T47D (cell line): ENCODE data around the gene PKIG.
"Not testable (repeated sequence)": the region's sequence is repeated elsewhere in the genome, so short reads cannot be mapped to it uniquely, and the experiment has no call there.

Source experiments
- DNase-seq, 2 experiments: peaks; one replicate each; pipeline versions ENCODE4 v3.0.0 to v3.0.0-alpha.2; 2011 to 2012; ENCODE audit warnings: low read depth in 1 of 2, low spot score in 1 of 2
- JUND ChIP-seq: IDR thresholded peaks from 2 replicates; pipeline ENCODE4 v1.6.1; 2012; ENCODE audit warnings: low read depth
- in situ Hi-C: cut with HindIII; loops from 2 replicates; pipeline ENCODE4 v1.10.0; 2016; ENCODE audit warnings: low sequenced_read_pairs, low pct_unique_long_range_greater_than_20kb

Gene PKIG

GRCh38 chr20:44646023-44646640, 63.8 kb downstream of the PKIG start:
- TF ChIP-seq JUND: no peak
- no peak for DNase-seq
- in situ Hi-C loops: no loop called here

- no peak for TF ChIP-seq JUND
- in situ Hi-C loops: no loop called here
- no peak for DNase-seq
Observed at GRCh38 chr20:44646641-44647274, 64.4 kb downstream of the PKIG start.

GRCh38 chr20:44648068-44648467, 65.7 kb downstream of the PKIG start:
- TF ChIP-seq JUND: no peak
- in situ Hi-C loops: no loop called here
- no peak for DNase-seq

GRCh38 chr20:44648579-44648978, 66.2 kb downstream of the PKIG start:
- no peak for TF ChIP-seq JUND
- no peak for DNase-seq
- in situ Hi-C loops: no loop called here

GRCh38 chr20:44649126-44649525, 66.7 kb downstream of the PKIG start:
- in situ Hi-C loops: no loop called here
- DNase-seq: no peak
- TF ChIP-seq JUND: no peak

GRCh38 chr20:44649976-44650375, 67.6 kb downstream of the PKIG start:
- TF ChIP-seq JUND: no peak
- DNase-seq: no peak
- in situ Hi-C loops: no loop called here

GRCh38 chr20:44650771-44651433, 68.5 kb downstream of the PKIG start:
- DNase-seq: no peak
- in situ Hi-C loops: no loop called here
- no peak for TF ChIP-seq JUND

- no peak for TF ChIP-seq JUND
- in situ Hi-C loops: no loop called here
- DNase-seq: no peak
Observed at GRCh38 chr20:44651434-44651683, 69.0 kb downstream of the PKIG start.

- in situ Hi-C loops: no loop called here
- peak; percentile 34 to 63 for DNase-seq
Observed at GRCh38 chr20:44651684-44652423, 69.5 kb downstream of the PKIG start, which contains the start of gene ADA. Gene ADA, minus strand, starts transcription at chr20:44651699. Its CDS starts 92 bp downstream, at chr20:44651607.

GRCh38 chr20:44653546-44653945, 71.2 kb downstream of the PKIG start:
- in situ Hi-C loops: no loop called here

More at GRCh38 chr20:44651684-44652423, 69.5 kb downstream of the PKIG start, which contains the start of gene ADA:
- TF ChIP-seq JUND: no peak

GRCh38 chr20:44654210-44654609, 71.8 kb downstream of the PKIG start:
- DNase-seq, in situ Hi-C loops: not testable (repeated sequence)

More at GRCh38 chr20:44653546-44653945, 71.2 kb downstream of the PKIG start:
- no peak for TF ChIP-seq JUND
- no peak for DNase-seq

- no peak for TF ChIP-seq JUND
- no peak for DNase-seq
- in situ Hi-C loops: no loop called here
Observed at GRCh38 chr20:44656448-44656847, 74.1 kb downstream of the PKIG start.

GRCh38 chr20:44657875-44658274, 75.5 kb downstream of the PKIG start:
- TF ChIP-seq JUND: no peak
- in situ Hi-C loops: no loop called here

More at GRCh38 chr20:44657875-44658274, 75.5 kb downstream of the PKIG start:
- DNase-seq: no peak
